ENCODE data around the gene MGAT3. TPM values are rescaled to one million over a fixed set of nuclear protein-coding genes. Genes with fewer than 3 reads are reported as not detected.
A peak's percentile ranks its signal among the peaks of the same experiment; 100 is the strongest.

MGAT3 gene
- total and polyA plus RNA-seq, 2 of the 13 experiments (the other 11 are each of a cell fraction or from before 2014, with no cell fraction given), result 0.11 to 0.15 TPM

DNA sequence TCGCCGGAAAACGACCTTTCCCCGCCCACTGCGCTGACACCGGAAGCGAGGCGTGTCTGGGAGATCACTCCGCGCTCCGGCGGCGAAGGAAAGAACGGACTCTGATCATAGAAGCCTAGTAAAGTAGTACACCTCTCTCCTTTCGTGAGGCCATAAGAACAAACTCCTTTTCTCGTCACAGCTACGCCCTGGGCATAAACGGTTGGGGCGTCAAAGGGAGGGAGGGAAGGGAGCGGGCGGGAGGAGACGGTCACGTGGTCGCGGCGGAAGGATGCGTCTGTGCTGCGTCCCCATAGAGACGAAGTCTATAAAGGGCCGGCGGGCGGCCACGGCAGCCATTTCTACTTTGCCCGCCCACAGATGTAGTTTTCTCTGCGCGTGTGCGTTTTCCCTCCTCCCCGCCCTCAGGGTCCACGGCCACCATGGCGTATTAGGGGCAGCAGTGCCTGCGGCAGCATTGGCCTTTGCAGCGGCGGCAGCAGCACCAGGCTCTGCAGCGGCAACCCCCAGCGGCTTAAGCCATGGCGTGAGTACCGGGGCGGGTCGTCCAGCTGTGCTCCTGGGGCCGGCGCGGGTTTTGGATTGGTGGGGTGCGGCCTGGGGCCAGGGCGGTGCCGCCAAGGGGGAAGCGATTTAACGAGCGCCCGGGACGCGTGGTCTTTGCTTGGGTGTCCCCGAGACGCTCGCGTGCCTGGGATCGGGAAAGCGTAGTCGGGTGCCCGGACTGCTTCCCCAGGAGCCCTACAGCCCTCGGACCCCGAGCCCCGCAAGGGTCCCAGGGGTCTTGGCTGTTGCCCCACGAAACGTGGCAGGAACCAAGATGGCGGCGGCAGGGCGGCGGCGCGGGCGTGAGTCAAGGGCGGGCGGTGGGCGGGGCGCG is 63.7 kb downstream of the MGAT3 start, which contains the start of gene ATF4 (continued):
- TF ChIP-seq SOX6 (IDR thresholded peaks at IDR 0.05) (no peak), SOX6 (CRISPR knock-in tag; IDR thresholded peaks at IDR 0.05) (peak; percentile 23; the same call in 1 of the 2 replicates), CREM (IDR thresholded peaks at IDR 0.05) (peak; percentile 86), CREM (CRISPR knock-in tag; IDR thresholded peaks at IDR 0.05) (no peak), MZF1 (CRISPR knock-in tag; IDR thresholded peaks at IDR 0.05; ENCODE audit: borderline replicate concordance) (0 out of 2 replicates have a peak, but pooled peaks have one; percentile 37), TBX3 (IDR thresholded peaks at IDR 0.05; ENCODE audit: borderline replicate concordance) (peak; percentile 63; the same call in 1 of the 2 replicates), SP140L (CRISPR knock-in tag; IDR thresholded peaks at IDR 0.05; ENCODE audit: borderline replicate concordance) (0 out of 2 replicates have a peak, but pooled peaks have one; percentile 33), ZNF501 (CRISPR knock-in tag; IDR thresholded peaks at IDR 0.05) (peak; percentile 81; the same call in 1 of the 2 replicates), ZNF343 (CRISPR knock-in tag; IDR thresholded peaks at IDR 0.05) (0 out of 2 replicates have a peak, but pooled peaks have one; percentile 26), NCOA1 (CRISPR knock-in tag; IDR thresholded peaks at IDR 0.05) (no peak), ZNF547 (CRISPR knock-in tag; IDR thresholded peaks at IDR 0.05) (peak; percentile 65), TP53 (CRISPR knock-in tag; conservative IDR thresholded peaks at IDR 0.05) (no peak; the same call in 1 of the 2 replicates), ZNF792 (CRISPR knock-in tag; IDR thresholded peaks at IDR 0.05) (0 out of 2 replicates have a peak, but pooled peaks have one; percentile 12), ZNF552 (CRISPR knock-in tag; IDR thresholded peaks at IDR 0.05; ENCODE audit: borderline replicate concordance) (0 out of 2 replicates have a peak, but pooled peaks have one; percentile 55), TOPORS (CRISPR knock-in tag; IDR thresholded peaks at IDR 0.05) (no peak; the same call in 1 of the 2 replicates), HOXA9 (CRISPR knock-in tag; IDR thresholded peaks at IDR 0.05; ENCODE audit: borderline replicate concordance) (peak; percentile 87; the same call in 1 of the 2 replicates), ZNF572 (CRISPR knock-in tag; IDR thresholded peaks at IDR 0.05) (peak; percentile 89; the same call in 1 of the 2 replicates), SMAD9 (CRISPR knock-in tag; IDR thresholded peaks at IDR 0.05) (peak; percentile 40; the same call in 1 of the 2 replicates), CBFB (CRISPR knock-in tag; IDR thresholded peaks at IDR 0.05) (peak; percentile 4; the same call in 1 of the 2 replicates), NCOR1 (IDR thresholded peaks at IDR 0.05; ENCODE audit: borderline replicate concordance, low read length) (peak; percentile 19; the same call in 1 of the 2 replicates), ZNF709 (CRISPR knock-in tag; IDR thresholded peaks at IDR 0.05) (peak; percentile 78; the same call in 1 of the 2 replicates), FOXA3 (CRISPR knock-in tag; IDR thresholded peaks at IDR 0.05) (peak; percentile 26), SNRNP70 (IDR thresholded peaks at IDR 0.05; ENCODE audit: low read depth, low read length) (no peak)
- TF ChIP-seq, protein P1, sequence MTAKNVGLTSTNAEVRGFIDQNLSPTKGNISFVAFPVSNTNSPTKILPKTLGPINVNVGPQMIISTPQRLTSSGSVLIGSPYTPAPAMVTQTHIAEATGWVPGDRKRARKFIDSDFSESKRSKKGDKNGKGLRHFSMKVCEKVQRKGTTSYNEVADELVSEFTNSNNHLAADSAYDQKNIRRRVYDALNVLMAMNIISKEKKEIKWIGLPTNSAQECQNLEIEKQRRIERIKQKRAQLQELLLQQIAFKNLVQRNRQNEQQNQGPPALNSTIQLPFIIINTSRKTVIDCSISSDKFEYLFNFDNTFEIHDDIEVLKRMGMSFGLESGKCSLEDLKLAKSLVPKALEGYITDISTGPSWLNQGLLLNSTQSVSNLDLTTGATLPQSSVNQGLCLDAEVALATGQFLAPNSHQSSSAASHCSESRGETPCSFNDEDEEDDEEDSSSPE (CRISPR knock-in tag; IDR thresholded peaks at IDR 0.05), result no peak
- TF ChIP-seq, protein P2, sequence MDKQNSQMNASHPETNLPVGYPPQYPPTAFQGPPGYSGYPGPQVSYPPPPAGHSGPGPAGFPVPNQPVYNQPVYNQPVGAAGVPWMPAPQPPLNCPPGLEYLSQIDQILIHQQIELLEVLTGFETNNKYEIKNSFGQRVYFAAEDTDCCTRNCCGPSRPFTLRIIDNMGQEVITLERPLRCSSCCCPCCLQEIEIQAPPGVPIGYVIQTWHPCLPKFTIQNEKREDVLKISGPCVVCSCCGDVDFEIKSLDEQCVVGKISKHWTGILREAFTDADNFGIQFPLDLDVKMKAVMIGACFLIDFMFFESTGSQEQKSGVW (CRISPR knock-in tag; IDR thresholded peaks at IDR 0.05; ENCODE audit: borderline replicate concordance), result no peak
- TF ChIP-seq, protein P3, sequence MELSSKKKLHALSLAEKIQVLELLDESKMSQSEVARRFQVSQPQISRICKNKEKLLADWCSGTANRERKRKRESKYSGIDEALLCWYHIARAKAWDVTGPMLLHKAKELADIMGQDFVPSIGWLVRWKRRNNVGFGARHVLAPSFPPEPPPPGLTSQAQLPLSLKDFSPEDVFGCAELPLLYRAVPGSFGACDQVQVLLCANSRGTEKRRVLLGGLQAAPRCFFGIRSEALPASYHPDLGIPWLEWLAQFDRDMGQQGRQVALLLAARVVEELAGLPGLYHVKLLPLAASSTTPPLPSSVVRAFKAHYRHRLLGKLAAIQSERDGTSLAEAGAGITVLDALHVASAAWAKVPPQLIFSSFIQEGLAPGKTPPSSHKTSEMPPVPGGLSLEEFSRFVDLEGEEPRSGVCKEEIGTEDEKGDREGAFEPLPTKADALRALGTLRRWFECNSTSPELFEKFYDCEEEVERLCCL (CRISPR knock-in tag; IDR thresholded peaks at IDR 0.05; ENCODE audit: borderline replicate concordance), result no peak
- TF ChIP-seq, protein P4, sequence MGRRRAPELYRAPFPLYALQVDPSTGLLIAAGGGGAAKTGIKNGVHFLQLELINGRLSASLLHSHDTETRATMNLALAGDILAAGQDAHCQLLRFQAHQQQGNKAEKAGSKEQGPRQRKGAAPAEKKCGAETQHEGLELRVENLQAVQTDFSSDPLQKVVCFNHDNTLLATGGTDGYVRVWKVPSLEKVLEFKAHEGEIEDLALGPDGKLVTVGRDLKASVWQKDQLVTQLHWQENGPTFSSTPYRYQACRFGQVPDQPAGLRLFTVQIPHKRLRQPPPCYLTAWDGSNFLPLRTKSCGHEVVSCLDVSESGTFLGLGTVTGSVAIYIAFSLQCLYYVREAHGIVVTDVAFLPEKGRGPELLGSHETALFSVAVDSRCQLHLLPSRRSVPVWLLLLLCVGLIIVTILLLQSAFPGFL (CRISPR knock-in tag; IDR thresholded peaks at IDR 0.05), result peak; percentile 82; the same call in 1 of the 2 replicates
